Measurements from ENCODE around the gene COG7.

COG7 gene

DNA sequence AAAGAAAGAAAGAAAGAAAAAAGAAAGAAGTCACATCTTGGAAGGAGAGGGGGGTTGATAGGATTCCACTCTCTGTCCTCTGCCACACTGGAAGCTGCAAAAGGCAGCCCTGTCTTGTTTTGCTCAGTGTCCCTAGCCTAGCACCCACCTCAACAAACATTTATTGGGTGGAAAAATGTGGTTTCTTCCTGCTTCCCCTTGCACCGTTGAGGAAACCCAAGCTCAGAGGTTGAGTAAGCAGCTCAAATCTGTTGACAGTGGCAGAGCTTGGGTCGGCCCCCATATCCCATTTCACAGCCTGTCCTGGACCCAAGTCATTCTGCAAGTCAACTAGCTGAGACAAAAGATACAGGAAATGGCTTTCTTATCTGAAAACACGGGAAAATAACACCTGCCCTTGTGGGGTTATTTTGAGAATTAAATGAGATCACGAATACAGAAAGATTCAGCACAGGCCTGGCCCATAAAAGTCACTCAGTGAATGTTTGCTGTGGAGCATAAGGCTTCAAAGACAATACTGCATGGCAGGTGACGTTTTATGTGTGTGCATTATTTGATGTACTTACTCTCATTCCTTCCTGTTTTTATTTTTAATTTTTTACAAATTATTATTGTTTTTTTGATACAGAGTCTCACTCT lies 87.3 kb downstream of the COG7 start (continued):
- TF ChIP-seq, protein P1, sequence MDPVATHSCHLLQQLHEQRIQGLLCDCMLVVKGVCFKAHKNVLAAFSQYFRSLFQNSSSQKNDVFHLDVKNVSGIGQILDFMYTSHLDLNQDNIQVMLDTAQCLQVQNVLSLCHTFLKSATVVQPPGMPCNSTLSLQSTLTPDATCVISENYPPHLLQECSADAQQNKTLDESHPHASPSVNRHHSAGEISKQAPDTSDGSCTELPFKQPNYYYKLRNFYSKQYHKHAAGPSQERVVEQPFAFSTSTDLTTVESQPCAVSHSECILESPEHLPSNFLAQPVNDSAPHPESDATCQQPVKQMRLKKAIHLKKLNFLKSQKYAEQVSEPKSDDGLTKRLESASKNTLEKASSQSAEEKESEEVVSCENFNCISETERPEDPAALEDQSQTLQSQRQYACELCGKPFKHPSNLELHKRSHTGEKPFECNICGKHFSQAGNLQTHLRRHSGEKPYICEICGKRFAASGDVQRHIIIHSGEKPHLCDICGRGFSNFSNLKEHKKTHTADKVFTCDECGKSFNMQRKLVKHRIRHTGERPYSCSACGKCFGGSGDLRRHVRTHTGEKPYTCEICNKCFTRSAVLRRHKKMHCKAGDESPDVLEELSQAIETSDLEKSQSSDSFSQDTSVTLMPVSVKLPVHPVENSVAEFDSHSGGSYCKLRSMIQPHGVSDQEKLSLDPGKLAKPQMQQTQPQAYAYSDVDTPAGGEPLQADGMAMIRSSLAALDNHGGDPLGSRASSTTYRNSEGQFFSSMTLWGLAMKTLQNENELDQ (tag by site-specific recombination; IDR thresholded peaks at IDR 0.05; ENCODE audit: low read depth), result no peak
- TF ChIP-seq ZNF426 (tag by site-specific recombination; IDR thresholded peaks at IDR 0.05) (no peak), ZNF404 (tag by site-specific recombination; IDR thresholded peaks at IDR 0.05) (no peak), ZNF140 (tag by site-specific recombination; IDR thresholded peaks at IDR 0.05) (no peak), SETDB1 (IDR thresholded peaks at IDR 0.05; ENCODE audit: insufficient read length, low read length) (no peak), ZNF664 (tag by site-specific recombination; IDR thresholded peaks at IDR 0.05) (peak; percentile 13; the same call in 1 of the 2 replicates)

DNA sequence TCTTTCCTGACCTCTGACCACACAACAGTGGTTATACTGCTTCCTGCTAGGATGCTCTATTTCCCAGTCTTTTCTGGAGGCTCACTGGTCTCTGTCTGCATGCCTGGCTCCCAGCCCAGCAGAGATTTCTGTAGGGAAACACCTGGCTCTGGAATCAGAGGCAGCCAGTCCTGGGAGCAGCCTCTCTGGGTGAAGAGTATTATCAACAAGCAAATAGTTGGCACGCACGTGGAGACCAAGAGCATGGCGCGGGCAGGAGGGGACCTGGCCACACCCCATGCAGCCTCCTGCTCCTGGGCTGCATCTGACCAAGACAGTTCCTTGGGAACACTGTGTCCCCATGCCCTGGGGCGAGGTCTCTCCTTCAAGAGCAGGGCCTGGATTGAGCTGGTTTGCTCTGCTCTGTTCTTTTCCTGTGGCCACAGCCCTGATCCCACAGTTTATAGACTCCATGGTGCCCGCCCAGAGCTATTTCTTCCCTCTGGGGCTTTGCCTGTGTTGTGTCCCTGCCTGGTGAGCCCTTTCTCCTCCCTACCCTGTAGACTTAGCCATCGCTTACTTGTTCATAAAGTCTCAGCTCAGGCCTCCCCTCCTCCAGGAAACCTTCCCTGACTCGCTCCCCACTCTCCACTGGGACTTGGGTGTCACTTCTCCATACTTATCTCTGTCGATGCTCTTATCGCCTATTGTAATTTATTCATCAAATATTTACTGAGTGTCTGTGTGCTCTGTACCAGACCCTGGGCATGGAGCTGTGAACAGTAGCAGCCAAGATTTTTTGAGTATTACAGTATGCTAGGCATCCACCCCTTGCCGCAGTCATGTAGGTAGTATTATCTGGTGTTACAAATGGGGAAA lies 90.3 kb downstream of the COG7 start:
- TF ChIP-seq, protein P2, sequence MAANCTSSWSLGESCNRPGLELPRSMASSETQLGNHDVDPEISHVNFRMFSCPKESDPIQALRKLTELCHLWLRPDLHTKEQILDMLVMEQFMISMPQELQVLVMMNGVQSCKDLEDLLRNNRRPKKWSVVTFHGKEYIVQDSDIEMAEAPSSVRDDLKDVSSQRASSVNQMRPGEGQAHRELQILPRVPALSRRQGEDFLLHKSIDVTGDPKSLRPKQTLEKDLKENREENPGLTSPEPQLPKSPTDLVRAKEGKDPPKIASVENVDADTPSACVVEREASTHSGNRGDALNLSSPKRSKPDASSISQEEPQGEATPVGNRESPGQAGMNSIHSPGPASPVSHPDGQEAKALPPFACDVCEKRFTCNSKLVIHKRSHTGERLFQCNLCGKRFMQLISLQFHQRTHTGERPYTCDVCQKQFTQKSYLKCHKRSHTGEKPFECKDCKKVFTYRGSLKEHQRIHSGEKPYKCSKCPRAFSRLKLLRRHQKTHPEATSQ (tag by site-specific recombination; IDR thresholded peaks at IDR 0.05), result no peak
- TF ChIP-seq ZXDB (tag by site-specific recombination; IDR thresholded peaks at IDR 0.05), result no peak
- TF ChIP-seq ZNF830 (tag by site-specific recombination; IDR thresholded peaks at IDR 0.05; ENCODE audit: low read depth), result no peak
- no peak for TF ChIP-seq ZNF274 (IDR thresholded peaks at IDR 0.05; ENCODE audit: low read length)
- TF ChIP-seq ZNF274 (tag by site-specific recombination; IDR thresholded peaks at IDR 0.05; ENCODE audit: borderline replicate concordance), result no peak
- TF ChIP-seq, protein P3, sequence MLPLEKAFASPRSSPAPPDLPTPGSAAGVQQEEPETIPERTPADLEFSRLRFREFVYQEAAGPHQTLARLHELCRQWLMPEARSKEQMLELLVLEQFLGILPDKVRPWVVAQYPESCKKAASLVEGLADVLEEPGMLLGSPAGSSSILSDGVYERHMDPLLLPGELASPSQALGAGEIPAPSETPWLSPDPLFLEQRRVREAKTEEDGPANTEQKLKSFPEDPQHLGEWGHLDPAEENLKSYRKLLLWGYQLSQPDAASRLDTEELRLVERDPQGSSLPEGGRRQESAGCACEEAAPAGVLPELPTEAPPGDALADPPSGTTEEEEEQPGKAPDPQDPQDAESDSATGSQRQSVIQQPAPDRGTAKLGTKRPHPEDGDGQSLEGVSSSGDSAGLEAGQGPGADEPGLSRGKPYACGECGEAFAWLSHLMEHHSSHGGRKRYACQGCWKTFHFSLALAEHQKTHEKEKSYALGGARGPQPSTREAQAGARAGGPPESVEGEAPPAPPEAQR (tag by site-specific recombination; IDR thresholded peaks at IDR 0.05), result no peak
- TF ChIP-seq ZNF140 (tag by site-specific recombination; IDR thresholded peaks at IDR 0.05), result no peak
- no peak for TF ChIP-seq FEZF1 (tag by site-specific recombination; IDR thresholded peaks at IDR 0.05)
- TF ChIP-seq ZSCAN30 (tag by site-specific recombination; IDR thresholded peaks at IDR 0.05), result no peak
- no peak for TF ChIP-seq ZNF549 (tag by site-specific recombination; IDR thresholded peaks at IDR 0.05)
- no peak for TF ChIP-seq ZNF324 (tag by site-specific recombination; IDR thresholded peaks at IDR 0.05)
- TF ChIP-seq ZNF2 (tag by site-specific recombination; IDR thresholded peaks at IDR 0.05), result no peak
- no peak for TF ChIP-seq OSR2 (tag by site-specific recombination; IDR thresholded peaks at IDR 0.05)
- TF ChIP-seq, protein P4, sequence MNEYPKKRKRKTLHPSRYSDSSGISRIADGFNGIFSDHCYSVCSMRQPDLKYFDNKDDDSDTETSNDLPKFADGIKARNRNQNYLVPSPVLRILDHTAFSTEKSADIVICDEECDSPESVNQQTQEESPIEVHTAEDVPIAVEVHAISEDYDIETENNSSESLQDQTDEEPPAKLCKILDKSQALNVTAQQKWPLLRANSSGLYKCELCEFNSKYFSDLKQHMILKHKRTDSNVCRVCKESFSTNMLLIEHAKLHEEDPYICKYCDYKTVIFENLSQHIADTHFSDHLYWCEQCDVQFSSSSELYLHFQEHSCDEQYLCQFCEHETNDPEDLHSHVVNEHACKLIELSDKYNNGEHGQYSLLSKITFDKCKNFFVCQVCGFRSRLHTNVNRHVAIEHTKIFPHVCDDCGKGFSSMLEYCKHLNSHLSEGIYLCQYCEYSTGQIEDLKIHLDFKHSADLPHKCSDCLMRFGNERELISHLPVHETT (tag by site-specific recombination; IDR thresholded peaks at IDR 0.05), result no peak
- TF ChIP-seq, protein P5, sequence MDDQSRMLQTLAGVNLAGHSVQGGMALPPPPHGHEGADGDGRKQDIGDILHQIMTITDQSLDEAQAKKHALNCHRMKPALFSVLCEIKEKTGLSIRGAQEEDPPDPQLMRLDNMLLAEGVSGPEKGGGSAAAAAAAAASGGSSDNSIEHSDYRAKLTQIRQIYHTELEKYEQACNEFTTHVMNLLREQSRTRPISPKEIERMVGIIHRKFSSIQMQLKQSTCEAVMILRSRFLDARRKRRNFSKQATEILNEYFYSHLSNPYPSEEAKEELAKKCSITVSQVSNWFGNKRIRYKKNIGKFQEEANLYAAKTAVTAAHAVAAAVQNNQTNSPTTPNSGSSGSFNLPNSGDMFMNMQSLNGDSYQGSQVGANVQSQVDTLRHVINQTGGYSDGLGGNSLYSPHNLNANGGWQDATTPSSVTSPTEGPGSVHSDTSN (CRISPR knock-in tag; IDR thresholded peaks at IDR 0.05), result no peak
- TF ChIP-seq ZNF658 (tag by site-specific recombination; IDR thresholded peaks at IDR 0.05), result no peak
- no peak for TF ChIP-seq ZNF404 (tag by site-specific recombination; IDR thresholded peaks at IDR 0.05)
- Histone ChIP-seq H3K9me3 (ENCODE audit: control insufficient read depth, insufficient read depth, low read depth, low read length) (no peaks in the 10 kb centered on the region), H3K27ac (ENCODE audit: extremely low read depth, low read depth, low read length) (no peak overlapping the region), H3K4me3 (ENCODE audit: low read depth, low read length) (no peak overlapping the region), H3K4me1 (ENCODE audit: control insufficient read depth, insufficient read depth, low read length) (no peaks in the 10 kb centered on the region), H3K36me3 (ENCODE audit: control insufficient read depth in 2 of 2, insufficient read depth in 1 of 2, low read length in 2 of 2) (no peaks in the 10 kb centered on the region; a peak in 1 of 3 replicates)
- CTCF ChIA-PET, result interaction anchor here (0.6 to 1.3 kb wide), 2 partner anchors 73 to 240 kb away, joined by 3 to 4 read pairs; no protein-coding TSS in a partner anchor
- POLR2A ChIA-PET, result no interaction called here
